Fibroblast of lung (primary cell): ENCODE measurements around the gene EEPD1. TPM values are rescaled to one million over a fixed set of nuclear protein-coding genes. Genes with fewer than 3 reads are reported as not detected.
A peak's percentile ranks its signal among the peaks of the same experiment; 100 is the strongest.

Source experiments
- DNase-seq, 2 donors: peaks; one replicate each; pipeline versions ENCODE4 v3.0.0 to v3.0.0-alpha.2; 2010; ENCODE audit warnings: low read depth in 2 of 2
- H2AFZ ChIP-seq: 2 replicates; pipeline ENCODE4 v1.5.1; 2012; ENCODE audit warnings: low read length, control low read depth, inconsistent platforms
- H3K27ac ChIP-seq: 2 replicates; pipeline ENCODE4 v1.5.1; 2011; ENCODE audit warnings: low read length, control low read depth; ENCODE audit not compliant: insufficient read depth
- H3K27me3 ChIP-seq: 2 replicates; pipeline ENCODE4 v1.5.1; 2011; ENCODE audit warnings: mild to moderate bottlenecking, low read length; ENCODE audit not compliant: control insufficient read depth, insufficient read depth
- H3K36me3 ChIP-seq: 2 replicates; pipeline ENCODE4 v1.5.1; 2011; ENCODE audit warnings: low read length; ENCODE audit not compliant: control insufficient read depth, insufficient read depth
- H3K4me1 ChIP-seq: 2 replicates; pipeline ENCODE4 v1.5.1; 2011; ENCODE audit warnings: low read length; ENCODE audit not compliant: control insufficient read depth, insufficient read depth; ENCODE audit errors: extremely low read depth
- H3K4me2 ChIP-seq: 2 replicates; pipeline ENCODE4 v1.5.1; 2011; ENCODE audit warnings: low read length, control low read depth; ENCODE audit not compliant: insufficient read depth; ENCODE audit errors: extremely low read depth
- H3K4me3 ChIP-seq, 4 experiments: fragments of 200-600 bp in 1 of 4; sonication (generic) in 1 of 4; replicated peaks in 1 of 4; 2 replicates each; pipeline ENCODE4 v1.5.1; 2011 to 2016; ENCODE audit warnings: low read length in 4 of 4, low read depth in 3 of 4, mild to moderate bottlenecking in 3 of 4, control low read depth in 2 of 4, inconsistent platforms in 1 of 4, mixed read lengths in 1 of 4; ENCODE audit not compliant: insufficient read depth in 1 of 4; ENCODE audit errors: control extremely low read depth in 1 of 4
- H3K79me2 ChIP-seq: 2 replicates; pipeline ENCODE4 v1.5.1; 2012; ENCODE audit warnings: mild to moderate bottlenecking, low read length, inconsistent platforms; ENCODE audit not compliant: control insufficient read depth, insufficient read depth
- H3K9ac ChIP-seq: 2 replicates; pipeline ENCODE4 v1.5.1; 2011; ENCODE audit warnings: mild to moderate bottlenecking, low read length, control low read depth; ENCODE audit not compliant: insufficient read depth
- H3K9me3 ChIP-seq: 2 replicates; pipeline ENCODE4 v1.5.1; 2012; ENCODE audit warnings: low read depth, low read length; ENCODE audit not compliant: control insufficient read depth, insufficient read depth
- H4K20me1 ChIP-seq: 2 replicates; pipeline ENCODE4 v1.5.1; 2011; ENCODE audit warnings: low read length; ENCODE audit not compliant: control insufficient read depth, insufficient read depth; ENCODE audit errors: extremely low read depth
- CTCF ChIP-seq, 2 donors: IDR thresholded peaks in 1 of 2; conservative IDR thresholded peaks in 1 of 2; 1 replicate in 1 of 2; 2 replicates in 1 of 2; pipeline ENCODE4 v1.5.1; 2011 to 2012; ENCODE audit warnings: low read length in 2 of 2, control low read depth in 1 of 2, inconsistent platforms in 1 of 2, low read depth in 1 of 2, mild to moderate bottlenecking in 1 of 2
- EZH2 ChIP-seq: IDR thresholded peaks from 2 replicates; pipeline ENCODE4 v1.5.1; 2012; ENCODE audit warnings: low read length, control low read depth, mild to moderate bottlenecking; ENCODE audit errors: missing control alignments
- polyA plus RNA-seq, 2 donors: library from polyadenylated mRNA; depleted of rRNA in 1 of 2; stranded (reverse) in 1 of 2; unstranded in 1 of 2; fragments of >200 nt; gene quantifications; 2 replicates each; pipeline ENCODE4 v1.2.1, GENCODE V29; 2011 to 2012; ENCODE audit warnings: missing spikeins in 1 of 2
- total RNA-seq: library from RNA; depleted of rRNA; stranded (reverse); fragments of >200 nt; gene quantifications from 2 replicates; pipeline ENCODE4 v1.2.1, GENCODE V29; 2014

EEPD1 gene
- total and polyA plus RNA-seq, 2 donors (not counting 1 experiment from before 2014, with no cell fraction given): 8.4 to 15.9 TPM

GRCh38 chr7:36154255-36155212 lies 1.5 kb downstream of the EEPD1 start:
- peaks cover 2% of the 10 kb centered on the region for H3K79me2 ChIP-seq
- peaks cover 2% of the 10 kb centered on the region for H3K36me3 ChIP-seq
- no peaks in the 10 kb centered on the region for H3K27me3 ChIP-seq
- no peak overlapping the region for H3K27ac ChIP-seq
- H2AFZ ChIP-seq: no peak overlapping the region
- no peak overlapping the region for H3K9ac ChIP-seq
- DNase-seq: no peak
- H4K20me1 ChIP-seq: no peaks in the 10 kb centered on the region
- TF ChIP-seq EZH2: no peak
- TF ChIP-seq CTCF (conservative IDR thresholded peaks at IDR 0.05 in 1 of 2, IDR thresholded peaks at IDR 0.05 in 1 of 2; ENCODE audit: low read depth in 1 of 2, low read length in 2 of 2): no peak
- no peak overlapping the region for H3K4me2 ChIP-seq
- H3K9me3 ChIP-seq: no peaks in the 10 kb centered on the region
- H3K4me1 ChIP-seq: no peaks in the 10 kb centered on the region
- H3K4me3 ChIP-seq: peak overlapping the region in 2 of 4 experiments; percentile 63 to 82

DNA sequence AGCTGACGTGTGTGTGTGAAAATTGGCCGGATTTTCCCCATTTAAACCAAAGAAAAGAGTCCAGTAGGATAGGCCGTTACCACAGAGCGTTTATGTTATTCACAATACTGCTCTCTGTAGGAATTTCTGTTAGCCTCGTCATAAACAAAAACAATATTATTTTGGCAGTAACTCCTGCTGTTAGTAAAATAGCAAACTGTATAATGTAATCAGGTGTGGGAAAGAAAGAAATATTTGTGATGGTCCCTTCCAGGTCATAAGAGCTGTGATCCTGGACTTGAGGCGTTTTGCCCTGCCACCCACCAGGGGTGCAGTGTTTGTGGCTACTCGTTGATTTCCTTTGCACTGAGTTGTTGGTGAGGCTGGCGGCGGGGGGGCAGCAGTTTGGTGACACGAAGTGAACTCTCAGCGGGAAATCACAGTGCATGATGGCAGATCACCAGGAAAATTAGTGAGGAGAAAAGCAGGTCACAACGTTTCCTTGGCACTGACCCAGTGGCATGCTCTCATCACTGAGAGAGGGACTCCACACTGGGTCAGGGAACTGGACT lies 2.8 kb downstream of the EEPD1 start:
- Histone ChIP-seq H4K20me1 (no peaks in the 10 kb centered on the region), H3K9me3 (no peaks in the 10 kb centered on the region), H3K27me3 (no peaks in the 10 kb centered on the region), H3K4me2 (peak overlapping the region; percentile 58), H2AFZ (no peak overlapping the region), H3K4me3 (peak overlapping the region in 3 of 4 experiments; percentile 0 to 82 (median 51)), H3K79me2 (peaks cover 2% of the 10 kb centered on the region), H3K27ac (no peak overlapping the region), H3K4me1 (no peaks in the 10 kb centered on the region), H3K9ac (no peak overlapping the region), H3K36me3 (peaks cover 2% of the 10 kb centered on the region)
- peak; percentile 27 to 50 for DNase-seq
- TF ChIP-seq CTCF (conservative IDR thresholded peaks at IDR 0.05 in 1 of 2, IDR thresholded peaks at IDR 0.05 in 1 of 2; ENCODE audit: low read depth in 1 of 2, low read length in 2 of 2) (peak in 1 of 2 donors; percentile 16), EZH2 (no peak)

GRCh38 chr7:36157527-36158320 lies 4.7 kb downstream of the EEPD1 start:
- DNase-seq: no peak
- Histone ChIP-seq H3K4me2 (no peak overlapping the region), H3K27me3 (no peaks in the 10 kb centered on the region), H3K4me1 (no peaks in the 10 kb centered on the region), H3K4me3 (no peak overlapping the region), H3K36me3 (peaks cover 2% of the 10 kb centered on the region), H2AFZ (no peak overlapping the region), H3K9ac (no peak overlapping the region), H3K27ac (no peak overlapping the region), H3K9me3 (no peaks in the 10 kb centered on the region), H3K79me2 (peaks cover 2% of the 10 kb centered on the region), H4K20me1 (no peaks in the 10 kb centered on the region)
- TF ChIP-seq EZH2: no peak
- TF ChIP-seq CTCF (conservative IDR thresholded peaks at IDR 0.05 in 1 of 2, IDR thresholded peaks at IDR 0.05 in 1 of 2; ENCODE audit: low read depth in 1 of 2, low read length in 2 of 2): no peak
